Stimulated activated CD4-positive, alpha-beta T cell treated with anti-CD3 and anti-CD28 coated beads, Interleukin-12 subunit alpha, Interleukin-12 subunit beta, amount 100 ng/mL, for 4 hours (primary cell): ENCODE data around the gene CCDC149.

ENCODE experiments used
- DNase-seq: peaks from one replicate; pipeline ENCODE4 v3.0.0-alpha.2; 2020

The CCDC149 gene

GRCh38 chr4:24771241-24771640 lies 141.6 kb downstream of the CCDC149 start:
- no peak for DNase-seq

GRCh38 chr4:24770667-24771066 lies 142.2 kb downstream of the CCDC149 start:
- no peak for DNase-seq

- DNase-seq, result no peak
These were observed 142.7 kb downstream of the CCDC149 start for GRCh38 chr4:24770032-24770584.

- no peak for DNase-seq
These were observed 143.3 kb downstream of the CCDC149 start for GRCh38 chr4:24769571-24769970.

GRCh38 chr4:24768604-24769003 lies 144.2 kb downstream of the CCDC149 start:
- DNase-seq, result no peak

GRCh38 chr4:24768006-24768405 lies 144.8 kb downstream of the CCDC149 start:
- DNase-seq, result no peak

GRCh38 chr4:24765376-24765988 lies 147.4 kb downstream of the CCDC149 start:
- no peak for DNase-seq

- DNase-seq, result no peak
These were observed 148.5 kb downstream of the CCDC149 start for GRCh38 chr4:24764345-24764744.

- no peak for DNase-seq
These were observed 149.1 kb downstream of the CCDC149 start for GRCh38 chr4:24763631-24764297.
